HTR-8/SVneo (cell line): ENCODE results near the gene FAM3A.

Experiments used
- DNase-seq: peaks from one replicate; pipeline ENCODE4 v3.0.0; 2011; ENCODE audit warnings: low spot score, mixed read lengths; ENCODE audit not compliant: insufficient read length
- FAIRE-seq: peaks from 2 replicates; lab custom pipeline; 2011; peaks lifted over from hg19 to GRCh38; lab: Jason Lieb, UNC

FAM3A gene

DNA sequence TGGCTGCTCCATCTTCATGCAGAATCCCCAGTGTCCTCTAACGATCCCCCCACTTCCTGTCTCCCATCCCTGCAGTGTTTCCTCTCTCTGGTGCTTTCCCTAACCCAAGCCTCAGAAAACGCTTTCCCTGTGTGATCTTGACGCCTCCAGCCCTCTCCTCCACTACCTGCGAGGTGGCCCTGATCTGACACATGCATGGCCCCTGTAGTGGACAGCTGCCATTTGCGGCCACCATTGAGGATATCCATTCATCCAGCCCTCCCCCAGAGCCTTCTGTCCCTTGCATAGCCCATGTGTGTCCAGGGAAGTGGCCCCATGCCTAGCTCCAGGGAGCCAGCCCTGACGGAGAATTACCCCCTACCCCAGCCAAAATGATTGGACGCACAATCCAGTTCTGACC is 32.7 kb downstream of the FAM3A start:
- DNase-seq (no peak), FAIRE-seq (no peak)

DNA sequence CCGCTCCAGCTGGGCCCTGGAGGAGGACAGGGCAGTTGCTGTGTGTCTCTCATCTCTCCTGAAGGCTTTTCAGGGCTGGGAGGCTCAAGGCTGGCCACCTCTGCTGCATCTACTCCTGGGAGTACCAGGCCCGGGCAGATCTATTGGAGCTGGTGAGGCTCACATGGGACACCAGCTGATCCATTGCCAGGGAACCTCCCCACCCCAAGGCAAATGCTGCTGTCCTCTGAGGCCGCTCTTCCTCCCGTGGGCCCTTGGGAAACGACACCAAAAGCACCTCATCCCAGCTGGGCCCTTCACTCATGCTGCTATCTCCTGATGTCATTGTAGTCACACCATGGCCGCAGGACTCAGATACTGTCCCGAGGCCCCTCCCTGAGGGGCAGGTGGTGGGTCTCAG is 33.2 kb downstream of the FAM3A start:
- DNase-seq (no peak), FAIRE-seq (no peak)

DNA sequence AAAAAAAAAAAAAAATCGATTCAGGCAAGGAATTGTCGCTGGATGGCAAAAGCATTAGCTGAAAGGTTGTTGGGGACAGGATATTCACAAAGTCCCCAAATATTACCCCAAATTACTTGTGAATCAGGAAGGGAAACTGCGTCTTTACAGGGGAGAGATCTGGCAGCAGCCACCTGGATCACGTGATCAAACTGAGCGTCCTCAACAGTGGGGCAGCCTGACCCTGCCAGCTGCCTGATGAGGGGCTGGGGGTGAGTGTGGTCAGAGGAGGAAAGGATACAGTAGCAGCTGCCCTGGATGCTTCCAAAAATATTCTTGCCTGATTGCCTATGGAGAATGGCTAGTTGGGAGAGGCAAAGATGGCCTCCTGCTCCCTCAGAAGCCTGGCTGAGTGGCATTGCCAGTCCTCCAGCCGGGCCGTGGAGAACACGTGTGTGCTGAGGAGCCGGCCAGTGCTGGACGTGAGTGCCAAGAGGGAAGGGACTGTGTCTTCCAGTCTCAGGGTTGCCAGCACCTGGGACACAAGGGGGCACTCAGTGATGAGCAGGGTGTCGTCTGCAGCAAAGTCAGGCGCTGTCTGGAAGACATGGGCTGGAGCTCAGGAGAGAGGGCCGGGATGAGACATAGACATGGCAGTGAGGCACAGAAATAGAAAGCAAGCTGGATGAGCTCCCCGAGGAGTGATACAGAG is 34.0 kb downstream of the FAM3A start:
- FAIRE-seq = no peak
- no peak for DNase-seq

DNA sequence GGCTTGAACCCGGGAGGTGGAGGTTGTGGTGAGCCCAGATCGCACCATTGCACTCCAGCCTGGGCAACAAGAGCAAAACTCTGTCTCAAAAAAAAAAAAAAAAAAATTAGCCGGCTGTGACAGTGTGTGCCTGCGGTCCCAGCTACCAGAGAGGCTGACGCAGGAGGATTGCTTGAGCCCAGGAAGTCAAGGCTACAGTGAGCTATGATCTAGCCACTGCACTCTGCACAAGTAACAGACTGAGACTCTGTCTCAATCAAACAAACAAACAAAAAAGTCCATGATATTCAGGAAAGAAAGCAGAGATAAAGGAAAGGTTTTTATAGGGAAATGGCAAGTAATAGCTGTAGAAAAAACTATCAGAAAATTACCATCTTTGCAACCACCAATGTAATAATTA is 34.8 kb downstream of the FAM3A start:
- FAIRE-seq = no peak

DNA sequence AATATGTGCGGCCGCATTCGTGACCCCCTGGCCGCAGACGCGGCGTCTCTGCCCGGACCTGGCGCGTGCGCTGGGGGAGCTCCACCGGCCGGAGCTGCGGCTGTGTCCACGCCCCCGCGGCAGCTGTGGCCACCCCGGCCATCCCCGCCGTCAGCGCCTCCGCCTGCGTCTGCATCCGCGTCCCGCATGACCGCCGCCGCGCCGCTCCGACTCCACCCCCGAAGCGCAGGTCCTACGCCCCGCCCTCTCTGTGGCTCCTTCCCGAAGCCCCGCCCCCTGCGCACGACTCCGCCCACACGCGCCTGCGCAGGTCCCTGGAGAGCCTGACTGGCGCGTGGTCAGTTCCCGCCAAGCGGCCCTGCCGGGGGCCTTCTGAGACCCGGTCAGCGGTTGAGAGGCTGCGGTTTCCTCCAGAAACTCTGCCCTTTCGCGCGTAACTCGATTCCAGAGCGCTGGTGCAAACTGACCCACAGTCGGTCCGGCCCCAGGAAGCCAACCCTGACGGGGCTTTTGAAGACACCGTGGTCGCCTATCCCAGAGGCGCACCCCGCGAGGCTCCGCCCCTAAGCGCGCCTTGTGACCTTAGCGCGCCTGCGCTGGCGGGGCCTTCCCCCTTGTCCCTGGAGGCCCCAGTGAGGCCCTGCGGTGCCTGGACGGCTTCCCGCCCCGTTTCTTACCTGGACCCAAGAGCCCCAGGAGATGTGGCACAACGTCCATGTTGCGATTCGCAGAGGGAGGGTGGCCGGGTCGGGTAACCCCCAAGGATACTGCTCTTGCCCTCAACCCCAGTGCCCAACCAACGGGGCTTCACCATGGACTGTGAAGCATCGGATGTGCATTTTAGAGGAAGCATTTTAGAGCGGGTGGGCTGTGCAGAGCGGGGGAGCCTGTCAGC is 37.1 kb downstream of the FAM3A start, which contains the start of gene LAGE3:
Gene LAGE3 (minus strand): TSS at position 554 of the 895 bp plus-strand sequence. CDS start 366 bp downstream, at position 188.
- FAIRE-seq (peak; percentile 23), DNase-seq (peak; percentile 65)

More for the DNA sequence above, 34.8 kb downstream of the FAM3A start:
- DNase-seq = no peak

DNA sequence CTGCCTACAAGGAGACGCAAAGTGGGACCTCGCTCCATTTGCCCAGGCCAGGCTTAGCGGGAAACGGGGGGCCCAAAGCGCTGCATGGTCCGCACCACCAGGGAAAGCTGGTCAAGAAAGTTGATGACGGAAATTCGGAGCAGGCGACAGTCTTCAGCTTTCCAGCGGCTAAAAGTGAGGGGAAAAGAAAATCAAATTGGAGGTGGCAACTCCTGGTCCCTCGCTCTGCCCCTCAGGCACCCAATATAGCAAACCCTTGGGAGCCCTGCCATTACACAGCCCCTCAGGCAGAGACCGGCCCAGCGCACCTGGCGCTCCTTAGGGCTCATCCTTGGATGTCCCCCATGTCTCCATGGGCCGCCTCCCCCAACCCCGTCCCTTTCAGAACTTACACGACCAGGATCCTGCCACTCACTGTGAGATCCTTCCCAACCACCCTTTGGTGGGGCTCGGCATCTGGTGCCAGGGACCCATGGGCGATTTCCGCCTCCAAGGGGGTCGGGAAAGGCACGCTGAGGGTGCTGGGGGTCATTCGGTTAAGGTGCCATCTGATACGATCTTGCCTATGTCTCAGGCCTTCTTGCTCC is 38.0 kb downstream of the FAM3A start:
- FAIRE-seq = no peak
- no peak for DNase-seq

DNA sequence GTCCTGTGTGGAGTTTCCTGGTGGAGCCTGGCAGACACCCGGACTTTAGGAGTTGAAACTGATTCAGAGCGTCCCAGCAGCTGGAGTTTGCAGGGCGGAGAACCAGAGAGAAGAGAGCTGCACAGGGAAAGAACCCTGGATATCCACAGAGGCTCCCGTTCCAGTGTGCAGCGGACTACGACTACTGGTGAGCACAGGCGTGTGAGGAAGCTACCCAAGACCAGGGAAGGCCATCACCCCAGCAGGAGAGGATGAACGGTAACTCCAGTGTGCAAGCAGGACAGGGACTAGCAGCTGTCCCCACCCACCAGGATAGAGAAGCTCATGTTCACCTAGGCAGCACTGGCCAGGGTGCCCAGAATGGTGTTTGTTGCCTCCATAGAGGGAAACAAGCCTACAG is 39.2 kb downstream of the FAM3A start:
- FAIRE-seq (no peak), DNase-seq (no peak)

DNA sequence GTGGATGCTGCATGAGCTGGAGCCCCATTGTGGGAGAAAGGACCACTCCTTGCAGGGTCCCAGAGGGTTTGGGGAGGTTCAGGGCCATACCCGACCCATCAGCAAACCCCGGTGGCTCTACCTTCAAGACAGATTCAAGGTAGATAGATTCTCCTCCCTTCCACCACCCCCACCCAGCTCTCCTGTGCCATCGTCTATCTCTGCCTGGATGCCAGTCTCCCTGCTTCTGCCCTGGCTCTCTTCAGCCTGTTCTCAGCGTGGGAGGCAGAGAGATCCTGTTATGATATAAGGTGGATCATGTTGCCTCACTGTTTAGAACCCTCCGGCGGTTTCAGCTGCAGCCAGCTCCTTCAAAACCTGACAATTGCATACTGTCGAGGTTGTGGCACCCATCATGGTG is 42.3 kb downstream of the FAM3A start:
- FAIRE-seq (no peak), DNase-seq (no peak)

DNA sequence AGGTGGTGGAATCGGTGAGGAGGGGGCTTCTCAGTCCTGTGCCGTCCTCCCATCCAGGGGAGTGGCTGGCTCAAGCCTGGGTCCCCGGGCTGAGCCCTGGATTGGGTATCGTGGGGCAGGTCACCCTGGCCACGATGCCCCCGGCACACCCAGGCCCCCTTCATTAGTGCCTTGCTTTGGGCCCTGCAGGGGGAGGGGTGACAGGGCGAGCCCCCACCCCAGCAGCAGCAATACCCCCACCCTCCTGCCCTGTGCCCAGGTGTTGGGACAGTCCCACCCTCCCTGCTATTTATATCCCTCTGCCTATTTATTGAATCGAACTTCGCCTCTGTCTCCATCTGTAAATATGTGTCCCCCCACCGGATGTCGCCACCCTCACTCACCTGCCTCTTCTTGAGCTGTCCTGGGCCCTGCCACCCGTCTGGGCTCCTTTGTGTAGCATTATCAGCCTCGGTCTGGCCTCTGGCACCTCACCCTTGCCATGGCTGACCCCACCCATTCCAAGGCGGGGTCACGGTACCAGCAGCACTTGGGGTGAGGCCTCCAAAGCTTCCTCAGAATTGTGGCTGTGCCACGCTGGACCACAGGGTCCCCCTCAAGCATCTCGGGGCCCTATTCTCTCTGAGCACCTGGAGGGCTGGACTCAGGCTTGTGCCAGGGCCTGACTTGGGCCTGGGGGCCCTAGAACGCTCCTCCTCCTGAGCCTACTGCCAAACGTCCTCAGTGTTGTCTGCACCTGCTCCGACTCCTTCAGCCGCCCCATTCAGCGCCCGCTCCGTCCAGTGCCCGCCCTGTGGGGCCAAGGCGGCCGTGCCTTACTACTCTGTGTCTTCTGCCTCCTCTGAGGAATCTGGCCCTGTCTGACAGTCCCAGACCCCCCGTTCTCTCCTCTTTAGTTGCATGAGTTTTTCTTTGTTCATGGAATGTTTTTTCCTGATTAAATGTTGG is 43.1 kb downstream of the FAM3A start:
- FAIRE-seq = no peak

DNA sequence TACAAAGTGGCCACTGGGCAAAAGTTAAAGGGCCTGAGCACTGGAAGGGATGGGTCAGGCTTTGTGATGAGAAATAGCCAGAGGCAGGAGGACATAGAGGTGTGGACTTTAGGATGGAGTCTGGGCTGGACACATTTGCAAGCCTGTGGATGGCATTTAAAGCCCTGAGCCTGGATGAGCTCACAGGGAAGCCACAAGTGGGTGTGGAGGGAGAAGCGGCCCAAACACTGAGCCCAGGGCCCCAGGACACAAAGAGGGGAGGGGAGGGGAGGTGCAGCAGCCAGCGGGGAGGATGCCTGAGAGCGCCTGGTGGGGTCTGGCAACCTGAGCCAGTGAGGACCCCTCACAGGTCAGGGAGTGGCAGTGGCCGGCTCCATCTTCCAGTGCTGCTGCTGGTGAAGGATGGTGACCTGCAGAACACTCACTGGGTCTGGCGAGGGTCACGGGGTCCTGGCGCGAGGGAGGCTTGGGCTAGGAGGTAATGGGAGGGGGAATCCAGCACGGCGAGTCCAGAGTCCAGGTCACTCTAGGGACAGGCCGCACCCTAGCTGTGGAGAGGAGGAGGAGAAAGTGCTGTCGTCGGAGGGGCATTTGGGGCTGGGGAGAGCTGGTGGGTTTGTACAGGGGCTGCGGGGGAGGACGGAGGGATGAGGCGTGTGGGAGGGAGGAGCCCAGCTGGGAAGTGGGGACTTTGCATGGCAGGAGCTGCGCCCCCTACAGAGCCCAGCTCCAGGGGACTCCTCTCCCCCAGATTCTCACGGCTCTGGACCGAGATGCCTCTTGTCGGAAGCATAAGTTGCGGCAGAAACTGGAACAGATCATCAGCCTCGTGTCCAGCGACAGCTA is 44.0 kb downstream of the FAM3A start:
- FAIRE-seq (no peak), DNase-seq (no peak)

More for the DNA sequence above, 43.1 kb downstream of the FAM3A start:
- no peak for DNase-seq

DNA sequence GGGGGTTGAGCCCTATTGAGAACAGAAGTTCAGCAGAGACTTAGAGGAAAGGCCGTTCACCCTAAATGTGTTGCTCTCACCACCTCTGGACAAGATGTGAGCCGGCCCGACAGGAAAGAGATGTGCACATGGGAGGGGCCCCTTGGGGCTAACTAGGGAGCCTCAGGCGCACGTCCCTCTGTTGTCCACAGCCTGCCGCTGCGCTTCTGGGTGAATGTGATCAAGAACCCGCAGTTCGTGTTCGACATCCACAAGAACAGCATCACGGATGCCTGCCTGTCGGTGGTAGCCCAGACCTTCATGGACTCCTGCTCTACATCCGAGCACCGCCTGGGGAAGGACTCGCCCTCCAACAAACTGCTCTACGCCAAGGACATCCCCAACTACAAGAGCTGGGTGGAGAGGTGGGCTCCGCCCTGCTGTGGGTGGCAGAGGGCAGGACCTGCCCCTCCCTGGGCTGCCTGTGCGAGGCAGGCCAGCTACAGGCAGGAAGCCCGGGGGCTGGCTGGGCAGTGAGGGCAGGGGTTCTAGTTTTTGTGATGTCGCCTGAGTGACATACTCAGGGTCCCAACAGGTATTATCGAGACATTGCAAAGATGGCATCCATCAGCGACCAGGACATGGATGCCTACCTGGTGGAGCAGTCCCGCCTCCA is 45.0 kb downstream of the FAM3A start:
- no peak for FAIRE-seq
- DNase-seq = no peak

DNA sequence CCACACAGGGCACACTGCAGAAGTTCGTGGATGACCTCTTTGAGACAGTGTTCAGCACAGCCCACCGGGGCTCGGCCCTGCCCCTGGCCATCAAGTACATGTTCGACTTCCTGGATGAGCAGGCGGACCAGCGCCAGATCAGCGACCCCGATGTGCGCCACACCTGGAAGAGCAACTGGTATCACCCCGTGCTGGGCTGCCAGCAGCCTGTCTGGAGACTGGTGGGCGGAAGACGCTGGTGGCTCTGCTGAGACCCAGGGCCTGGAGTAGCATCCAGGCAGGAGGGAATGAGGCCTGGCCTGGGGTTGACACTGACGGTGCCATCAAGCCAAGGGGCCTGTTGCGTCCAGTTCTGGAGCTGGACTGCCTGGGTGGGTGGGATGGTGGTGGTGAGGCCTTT is 45.6 kb downstream of the FAM3A start:
- FAIRE-seq = no peak
- no peak for DNase-seq

DNA sequence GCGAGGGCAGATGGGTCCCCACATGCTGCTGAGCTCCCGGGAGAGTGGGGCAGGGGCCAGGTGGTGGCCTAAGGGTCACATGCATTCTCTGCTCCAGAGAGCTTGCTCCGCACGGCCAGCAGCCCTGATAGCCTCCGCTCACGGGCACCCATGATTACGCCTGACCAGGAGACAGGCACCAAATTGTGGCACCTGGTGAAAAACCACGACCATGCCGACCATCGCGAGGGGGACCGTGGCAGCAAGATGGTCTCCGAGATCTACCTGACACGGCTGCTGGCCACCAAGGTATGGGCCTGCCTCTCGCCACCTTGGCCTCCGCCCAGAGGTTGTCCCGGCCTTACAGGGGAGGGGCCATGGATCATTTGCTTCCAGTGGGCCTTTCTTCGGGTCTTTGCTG is 46.2 kb downstream of the FAM3A start:
- DNase-seq (no peak), FAIRE-seq (no peak)

DNA sequence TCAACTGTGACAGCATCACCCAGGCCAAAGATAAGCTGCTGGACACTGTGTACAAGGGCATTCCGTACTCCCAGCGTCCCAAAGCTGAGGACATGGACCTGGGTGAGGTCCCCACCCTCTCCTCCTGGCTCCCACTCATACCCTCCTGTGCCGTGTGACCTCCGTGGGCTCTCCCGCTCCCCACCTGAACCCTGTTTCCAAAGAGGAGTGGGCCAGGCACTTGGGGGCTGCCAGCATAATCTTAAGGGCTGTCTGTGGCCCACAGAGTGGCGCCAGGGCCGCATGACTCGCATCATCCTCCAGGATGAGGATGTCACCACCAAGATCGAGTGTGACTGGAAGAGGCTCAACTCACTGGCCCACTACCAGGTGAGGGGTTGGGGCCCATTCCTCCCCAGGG is 46.9 kb downstream of the FAM3A start:
- no peak for DNase-seq
- FAIRE-seq = no peak

DNA sequence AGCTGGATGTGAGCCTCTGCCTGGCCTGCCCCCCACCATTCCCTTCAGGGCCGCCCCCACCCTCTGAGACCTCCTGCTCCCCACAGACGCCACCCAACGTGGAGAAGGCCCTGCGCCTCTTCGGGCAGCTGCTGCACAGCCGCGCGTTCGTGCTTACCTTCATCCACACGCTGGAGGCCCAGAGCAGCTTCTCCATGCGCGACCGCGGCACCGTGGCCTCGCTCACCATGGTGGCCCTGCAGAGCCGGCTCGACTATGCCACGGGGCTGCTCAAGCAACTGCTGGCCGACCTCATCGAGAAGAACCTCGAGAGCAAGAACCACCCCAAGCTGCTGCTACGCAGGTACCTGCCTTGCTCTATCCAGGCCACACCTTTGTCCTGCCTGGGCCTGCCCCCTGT is 47.8 kb downstream of the FAM3A start:
- no peak for DNase-seq
- no peak for FAIRE-seq

DNA sequence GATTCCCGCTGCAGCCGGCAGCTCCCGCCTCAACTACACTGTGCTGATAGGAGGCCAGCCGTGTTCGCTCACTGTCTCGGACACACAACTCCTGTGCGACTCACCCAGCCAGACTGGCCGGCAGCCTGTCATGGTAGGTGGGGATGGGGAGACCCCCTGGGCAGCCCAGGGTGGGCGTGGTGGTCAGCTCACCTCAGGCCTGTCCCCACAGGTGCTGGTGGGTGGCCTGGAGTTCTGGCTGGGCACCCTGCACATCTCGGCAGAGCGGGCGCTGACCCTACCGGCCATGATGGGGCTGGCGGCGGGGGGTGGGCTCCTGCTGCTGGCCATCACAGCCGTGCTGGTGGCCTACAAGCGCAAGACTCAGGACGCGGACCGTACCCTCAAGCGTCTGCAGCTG is 48.5 kb downstream of the FAM3A start:
- no peak for DNase-seq
- no peak for FAIRE-seq

DNA sequence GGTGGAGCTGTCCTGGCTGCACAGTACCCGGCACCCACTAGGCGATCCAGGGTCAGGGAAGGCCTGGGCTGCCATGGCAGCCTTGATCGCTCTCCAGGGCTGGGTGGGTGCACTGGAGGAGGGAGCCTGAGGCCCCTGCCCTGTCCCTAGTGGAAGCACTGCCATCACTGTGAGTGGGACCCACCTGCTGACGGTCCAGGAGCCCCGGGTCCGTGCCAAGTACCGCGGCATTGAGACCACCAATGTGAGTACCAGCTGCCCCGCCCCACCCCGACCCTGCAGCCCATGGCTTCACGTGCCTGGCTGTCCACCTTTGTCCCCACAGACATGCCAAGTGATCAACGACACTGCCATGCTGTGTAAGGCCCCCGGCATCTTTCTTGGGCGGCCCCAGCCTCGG is 49.1 kb downstream of the FAM3A start:
- no peak for DNase-seq
- FAIRE-seq = no peak

DNA sequence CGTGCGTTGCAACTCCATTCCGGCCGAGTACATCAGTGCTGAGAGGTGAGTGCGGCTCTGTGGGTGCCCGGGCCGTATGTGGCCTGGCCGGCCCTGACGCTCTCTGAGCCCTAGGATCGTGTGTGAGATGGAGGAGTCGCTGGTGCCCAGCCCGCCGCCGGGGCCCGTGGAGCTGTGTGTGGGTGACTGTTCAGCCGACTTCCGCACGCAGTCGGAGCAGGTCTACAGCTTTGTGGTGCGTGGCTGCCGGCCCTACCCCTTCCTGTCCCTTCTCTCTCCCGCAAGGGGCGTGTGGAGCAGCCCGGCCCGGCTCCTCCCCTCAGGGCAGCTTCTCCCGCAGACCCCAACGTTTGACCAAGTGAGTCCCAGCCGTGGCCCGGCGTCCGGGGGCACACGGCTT is 50.0 kb downstream of the FAM3A start:
- DNase-seq (no peak), FAIRE-seq (no peak)

DNA sequence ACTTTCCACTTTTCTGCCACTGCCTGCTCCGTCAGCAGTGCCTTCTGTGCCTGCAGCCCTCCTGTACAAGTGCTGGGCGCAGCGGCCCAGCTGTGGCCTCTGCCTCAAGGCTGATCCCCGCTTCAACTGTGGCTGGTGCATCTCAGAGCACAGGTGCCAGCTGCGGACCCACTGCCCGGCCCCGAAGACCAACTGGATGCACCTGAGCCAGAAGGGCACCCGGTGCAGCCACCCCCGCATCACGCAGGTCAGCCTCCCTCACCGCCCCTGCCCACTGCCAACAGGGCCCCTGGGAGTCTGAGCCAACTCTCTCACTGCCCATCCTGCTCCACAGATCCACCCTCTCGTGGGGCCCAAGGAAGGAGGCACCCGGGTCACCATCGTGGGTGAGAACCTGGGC is 50.4 kb downstream of the FAM3A start:
- DNase-seq = no peak
- FAIRE-seq = no peak
